GM12801 (cell line): ENCODE measurements around the gene ELMOD3.

Experiments
- TF ChIP-seq, protein P1 (sequence below): IDR thresholded peaks from one replicate; pipeline ENCODE4 v1.5.1; 2011; ENCODE audit warnings: control low read depth; ENCODE audit not compliant: insufficient read length; ENCODE audit errors: extremely low read depth

Gene ELMOD3

DNA sequence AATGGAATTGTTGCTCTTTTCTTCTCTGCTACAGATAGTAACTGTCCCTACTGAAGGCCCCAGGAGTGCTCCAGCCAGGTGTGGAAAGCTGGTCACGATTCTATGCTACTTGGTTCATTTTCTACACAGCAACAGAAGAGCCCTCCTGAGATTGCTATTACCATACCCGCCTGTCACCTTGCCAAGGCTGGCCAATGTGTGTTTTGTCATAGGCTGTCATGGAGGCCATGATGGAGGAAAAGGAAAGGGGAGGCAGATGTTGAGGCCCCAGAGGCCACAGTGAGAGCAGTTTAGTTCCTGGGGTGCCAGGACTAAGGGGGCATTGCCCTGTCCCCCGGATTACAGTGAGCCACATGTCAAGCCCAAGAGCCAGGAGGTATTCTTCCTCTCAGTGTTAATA lies 952 bp downstream of the ELMOD3 start:
- TF ChIP-seq, protein P1, sequence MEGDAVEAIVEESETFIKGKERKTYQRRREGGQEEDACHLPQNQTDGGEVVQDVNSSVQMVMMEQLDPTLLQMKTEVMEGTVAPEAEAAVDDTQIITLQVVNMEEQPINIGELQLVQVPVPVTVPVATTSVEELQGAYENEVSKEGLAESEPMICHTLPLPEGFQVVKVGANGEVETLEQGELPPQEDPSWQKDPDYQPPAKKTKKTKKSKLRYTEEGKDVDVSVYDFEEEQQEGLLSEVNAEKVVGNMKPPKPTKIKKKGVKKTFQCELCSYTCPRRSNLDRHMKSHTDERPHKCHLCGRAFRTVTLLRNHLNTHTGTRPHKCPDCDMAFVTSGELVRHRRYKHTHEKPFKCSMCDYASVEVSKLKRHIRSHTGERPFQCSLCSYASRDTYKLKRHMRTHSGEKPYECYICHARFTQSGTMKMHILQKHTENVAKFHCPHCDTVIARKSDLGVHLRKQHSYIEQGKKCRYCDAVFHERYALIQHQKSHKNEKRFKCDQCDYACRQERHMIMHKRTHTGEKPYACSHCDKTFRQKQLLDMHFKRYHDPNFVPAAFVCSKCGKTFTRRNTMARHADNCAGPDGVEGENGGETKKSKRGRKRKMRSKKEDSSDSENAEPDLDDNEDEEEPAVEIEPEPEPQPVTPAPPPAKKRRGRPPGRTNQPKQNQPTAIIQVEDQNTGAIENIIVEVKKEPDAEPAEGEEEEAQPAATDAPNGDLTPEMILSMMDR: no peak

DNA sequence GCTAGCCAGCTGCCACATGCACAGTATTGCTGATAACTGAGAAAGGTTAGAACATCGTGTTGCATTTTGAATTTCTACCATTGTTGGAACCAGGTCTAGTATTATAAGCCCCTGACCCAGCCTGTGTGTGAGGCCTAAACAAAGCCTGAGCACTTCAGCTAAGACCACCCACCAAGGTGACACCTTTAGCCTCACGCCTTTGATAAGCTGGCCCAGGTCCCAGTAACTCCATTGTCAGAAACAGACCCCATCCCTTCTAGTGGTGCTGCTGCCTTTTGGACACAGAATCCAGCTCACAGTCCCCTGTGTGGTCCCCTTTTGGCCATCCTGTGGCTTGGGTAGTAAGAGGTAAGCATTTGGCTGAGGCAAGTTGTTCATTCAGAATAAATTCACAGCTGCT lies 1.6 kb downstream of the ELMOD3 start:
- TF ChIP-seq, protein P1: no peak

DNA sequence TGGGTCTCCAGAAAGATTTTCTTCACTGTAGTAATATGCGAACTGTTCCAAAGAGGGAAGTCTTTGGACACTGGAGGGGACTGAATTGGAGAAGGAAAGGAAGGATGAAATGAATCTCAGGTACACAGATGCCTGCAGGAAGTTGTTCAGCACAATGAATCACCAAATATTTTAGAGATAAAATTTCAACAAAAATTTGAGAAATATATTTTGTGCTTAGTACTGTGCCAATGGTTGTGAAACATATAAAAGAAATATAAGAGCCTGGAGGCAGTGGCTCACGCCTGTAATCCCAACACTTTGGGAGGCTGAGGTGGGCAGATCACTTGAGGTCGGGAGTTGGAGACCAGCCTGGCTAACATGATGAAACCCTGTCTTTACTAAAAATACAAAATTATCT lies 3.2 kb downstream of the ELMOD3 start:
- TF ChIP-seq, protein P1: no peak

DNA sequence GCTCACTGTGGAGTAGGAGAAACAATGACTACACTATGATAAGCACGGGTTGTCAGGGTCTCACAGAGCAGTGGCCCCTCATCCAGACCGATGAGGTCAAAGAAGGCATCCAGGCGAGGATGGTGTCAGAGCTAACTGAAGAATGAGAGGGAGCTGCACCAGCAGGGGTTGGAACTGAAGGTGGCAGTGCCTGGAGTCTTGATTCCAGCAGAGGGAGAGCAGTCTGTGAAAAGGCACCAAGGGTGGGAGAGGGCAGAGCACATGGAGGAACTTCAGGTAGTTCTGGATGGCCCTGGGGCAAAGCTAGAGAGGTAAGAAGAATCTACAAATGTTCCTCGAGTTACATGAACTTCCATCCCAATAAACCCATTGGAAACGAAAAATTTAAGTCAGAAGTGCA lies 12.6 kb downstream of the ELMOD3 start:
- TF ChIP-seq, protein P1: no peak

DNA sequence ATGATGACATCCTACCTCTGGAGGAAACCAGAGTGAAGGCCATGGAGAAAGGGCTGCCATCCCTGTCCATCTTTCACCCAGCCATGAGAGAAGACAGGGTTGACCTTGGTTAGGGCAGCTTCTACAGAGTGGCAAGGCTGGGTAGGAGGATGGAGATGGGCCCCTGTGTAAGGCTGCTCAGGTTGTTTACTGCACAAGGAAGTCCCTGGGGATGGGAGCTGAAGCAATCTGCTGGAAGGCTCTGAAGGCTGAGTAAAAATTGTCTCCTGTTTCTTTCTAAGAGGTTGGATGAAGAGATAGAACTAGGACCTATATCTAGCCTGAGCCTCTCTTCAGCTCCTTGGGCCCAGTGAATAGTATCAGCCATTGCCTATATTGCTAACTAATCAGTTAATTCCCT lies 14.4 kb downstream of the ELMOD3 start:
- TF ChIP-seq, protein P1: no peak

DNA sequence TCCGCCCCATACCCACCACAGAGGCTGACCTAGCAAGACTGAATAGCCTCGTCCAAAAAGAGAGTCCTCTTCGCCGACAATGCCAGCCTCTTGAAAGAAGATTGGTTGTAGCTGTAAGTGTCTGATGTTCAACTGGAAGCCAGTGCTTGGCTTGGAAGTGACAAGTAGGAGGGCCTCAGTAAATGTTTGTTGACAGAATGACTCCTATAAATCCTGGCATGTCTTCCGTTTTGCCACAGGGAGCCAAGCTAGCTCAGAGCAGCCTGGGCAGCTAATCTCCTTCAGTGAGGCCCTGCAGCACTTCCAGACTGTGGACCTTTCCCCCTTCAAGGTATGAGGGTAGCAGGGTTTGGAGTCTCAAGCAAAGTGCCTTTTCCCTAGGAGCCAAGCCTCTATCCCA lies 14.9 kb downstream of the ELMOD3 start:
- TF ChIP-seq, protein P1: no peak

DNA sequence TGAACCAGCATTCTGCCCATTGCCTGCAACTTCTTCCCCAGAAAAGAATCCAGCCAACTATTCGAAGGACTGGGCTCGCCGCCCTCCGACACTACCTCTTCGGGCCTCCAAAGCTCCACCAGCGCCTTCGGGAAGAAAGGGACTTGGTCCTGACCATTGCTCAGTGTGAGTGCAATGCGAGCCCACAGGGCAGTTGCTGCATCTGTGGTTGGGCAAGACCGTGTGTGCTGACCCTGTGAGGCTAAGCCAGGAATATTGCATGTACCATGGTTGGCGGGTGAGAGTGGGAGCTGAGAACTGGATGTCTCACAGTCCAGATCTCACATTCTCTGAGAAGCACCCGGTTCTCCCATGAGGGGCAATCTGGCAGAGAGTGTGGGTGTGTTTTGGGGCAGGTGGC lies 16.5 kb downstream of the ELMOD3 start:
- TF ChIP-seq, protein P1: no peak
